ENCODE measurements around the gene BCAP31.
"Not testable (repeated sequence)": the region's sequence is repeated elsewhere in the genome, so short reads cannot be mapped to it uniquely, and the experiment has no call there.

The BCAP31 gene

GRCh38 chrX:153693216-153694086 lies 30.7 kb downstream of the BCAP31 start:
- no peak for DNase-seq

GRCh38 chrX:153692611-153693156 lies 31.5 kb downstream of the BCAP31 start:
- DNase-seq = no peak

GRCh38 chrX:153692003-153692402 lies 32.2 kb downstream of the BCAP31 start:
- DNase-seq = no peak

- not testable (repeated sequence) for DNase-seq
Measured at GRCh38 chrX:153691032-153691827, 33.0 kb downstream of the BCAP31 start.

GRCh38 chrX:153690466-153690865 lies 33.7 kb downstream of the BCAP31 start:
- no peak for DNase-seq

GRCh38 chrX:153689654-153690465 lies 34.3 kb downstream of the BCAP31 start:
- no peak for DNase-seq

- no peak for DNase-seq
Measured at GRCh38 chrX:153688911-153689590, 35.1 kb downstream of the BCAP31 start.

GRCh38 chrX:153688506-153688905 lies 35.7 kb downstream of the BCAP31 start:
- DNase-seq = no peak

- no peak for DNase-seq
Measured at GRCh38 chrX:153688071-153688470, 36.1 kb downstream of the BCAP31 start.

- DNase-seq = no peak
Measured at GRCh38 chrX:153687121-153688039, 36.8 kb downstream of the BCAP31 start, which contains the start of gene SLC6A8. SLC6A8 (plus strand) TSS chrX:153687926; CDS start chrX:153688575, 649 bp downstream.

- no peak for DNase-seq
Measured at GRCh38 chrX:153686711-153687110, 37.5 kb downstream of the BCAP31 start.

GRCh38 chrX:153685751-153686696 lies 38.2 kb downstream of the BCAP31 start:
- no peak for DNase-seq

GRCh38 chrX:153685156-153685536 lies 39.0 kb downstream of the BCAP31 start:
- no peak for DNase-seq

- no peak for DNase-seq
Measured at GRCh38 chrX:153684467-153685155, 39.6 kb downstream of the BCAP31 start.

GRCh38 chrX:153683486-153683885 lies 40.7 kb downstream of the BCAP31 start:
- DNase-seq = not testable (repeated sequence)

GRCh38 chrX:153681175-153681574 lies 43.0 kb downstream of the BCAP31 start:
- no peak for DNase-seq

GRCh38 chrX:153674219-153674851 lies 49.9 kb downstream of the BCAP31 start:
- no peak for DNase-seq

GRCh38 chrX:153673428-153674218 lies 50.6 kb downstream of the BCAP31 start, which contains the start of gene PNCK:
PNCK (minus strand) TSS chrX:153673813; CDS start chrX:153673076, 737 bp downstream.
- DNase-seq = no peak
